HepG2 (cell line): ENCODE measurements around the gene CRY1. TPM values are rescaled to one million over a fixed set of nuclear protein-coding genes. Genes with fewer than 3 reads are reported as not detected.
A peak's percentile ranks its signal among the peaks of the same experiment; 100 is the strongest.

Source experiments
- ATAC-seq: fragments of 200-7000 bp; cut with Tn5 transposase; 3 replicates; pipeline ENCODE4 v1.9.1; 2020; ENCODE audit warnings: mild to moderate bottlenecking, moderate library complexity
- BruUV-seq: library from RNA; stranded (reverse); fragments of 400-500 nt; replicated peaks from 2 replicates; lab custom pipeline; 2021; lab: Mats Ljungman, UMichigan
- CTCF ChIA-PET: fragments of 300-600 bp; formaldehyde crosslinking; extraction: SDS; loops from one replicate; lab custom pipeline; 2021; ENCODE audit warnings: low total read pairs, inconsistent platforms, low intra/inter-chr PET ratio; lab: Yijun Ruan, JAX
- POLR2A ChIA-PET: fragments of 350-600 bp; sonication (Branson Sonifier 250); formaldehyde crosslinking; loops from one replicate; lab custom pipeline; 2020; ENCODE audit warnings: antibody characterized with exemption, inconsistent platforms; lab: Yijun Ruan, JAX
- DNase-seq: peaks from one replicate; pipeline ENCODE4 v3.0.0-alpha.2; 2015; ENCODE audit warnings: low spot score
- FAIRE-seq: peaks from 3 replicates; lab custom pipeline; 2011; peaks lifted over from hg19 to GRCh38; lab: Jason Lieb, UNC
- H2AFZ ChIP-seq: one replicate; pipeline ENCODE4 v1.6.1; 2011; ENCODE audit warnings: low read length, inconsistent platforms
- H3K27ac ChIP-seq: fragments of 300-600 bp; 3 replicates; pipeline ENCODE4 v1.8.0; 2011; ENCODE audit warnings: mixed run types, mild to moderate bottlenecking, mixed read lengths, low read length, inconsistent platforms; ENCODE audit not compliant: insufficient read depth; ENCODE audit errors: extremely low read length
- H3K27me3 ChIP-seq, 2 experiments: fragments of 200-600 bp in 1 of 2; 2 replicates in 1 of 2; 3 replicates in 1 of 2; pipeline versions ENCODE4 v1.6.0 to v1.8.0; 2011; ENCODE audit warnings: low read length in 2 of 2, mild to moderate bottlenecking in 2 of 2, moderate library complexity in 2 of 2, inconsistent platforms in 1 of 2; ENCODE audit not compliant: insufficient read depth in 2 of 2, control insufficient read depth in 1 of 2
- H3K36me3 ChIP-seq, 2 experiments: fragments of 200-600 bp in 1 of 2; replicated peaks in 1 of 2; 2 replicates in 1 of 2; 3 replicates in 1 of 2; pipeline versions ENCODE4 v1.5.1 to v1.8.0; 2011; ENCODE audit warnings: low read length in 2 of 2, inconsistent platforms in 1 of 2; ENCODE audit not compliant: insufficient read depth in 2 of 2, control insufficient read depth in 1 of 2
- H3K4me1 ChIP-seq: 2 replicates; pipeline ENCODE4 v1.5.1; 2012; ENCODE audit warnings: low read length, inconsistent platforms; ENCODE audit not compliant: insufficient read depth
- H3K4me2 ChIP-seq: 2 replicates; pipeline ENCODE4 v1.6.0; 2011; ENCODE audit warnings: low read depth, low read length, inconsistent platforms
- H3K4me3 ChIP-seq, 3 experiments: fragments of 200-600 bp in 1 of 3; sonication (generic), shearing (Covaris generic) in 1 of 3; replicated peaks in 1 of 3; 2 replicates each; pipeline ENCODE4 v1.5.1; 2011 to 2016; ENCODE audit warnings: low read length in 3 of 3, inconsistent platforms in 2 of 3, low read depth in 2 of 3, mild to moderate bottlenecking in 2 of 3, control low read depth in 1 of 3, mixed read lengths in 1 of 3; ENCODE audit not compliant: insufficient read depth in 1 of 3
- H3K79me2 ChIP-seq: one replicate; pipeline ENCODE4 v1.6.1; 2011; ENCODE audit warnings: low read length, inconsistent platforms; ENCODE audit not compliant: insufficient read depth
- H3K9ac ChIP-seq: 2 replicates; pipeline ENCODE4 v1.6.0; 2011; ENCODE audit warnings: mild to moderate bottlenecking, low read depth, low read length, inconsistent platforms; ENCODE audit not compliant: insufficient read depth
- H3K9me3 ChIP-seq: 2 replicates; pipeline ENCODE4 v1.5.1; 2012; ENCODE audit warnings: mild to moderate bottlenecking, low read length
- H4K20me1 ChIP-seq: 2 replicates; pipeline ENCODE4 v1.6.0; 2011; ENCODE audit warnings: inconsistent platforms, mild to moderate bottlenecking, low read length, moderate library complexity; ENCODE audit not compliant: insufficient read depth
- LCORL ChIP-seq, 2 experiments: fragments of 450-650 bp in 1 of 2; sonication (generic) in 1 of 2; formaldehyde crosslinking in 1 of 2; IDR thresholded peaks; 2 replicates each; pipeline versions ENCODE4 v1.5.0 to v1.6.1; 2017 to 2020; ENCODE audit warnings: antibody characterized with exemption in 1 of 2, missing genetic modification reagents in 1 of 2
- NONO ChIP-seq, 2 experiments: fragments of 450-650 bp in 1 of 2; sonication (generic) in 1 of 2; formaldehyde crosslinking in 1 of 2; IDR thresholded peaks in 1 of 2; conservative IDR thresholded peaks in 1 of 2; 2 replicates each; pipeline versions ENCODE4 v1.6.1 to v1.8.0; 2017 to 2022; ENCODE audit warnings: mild to moderate bottlenecking in 1 of 2, missing genetic modification reagents in 1 of 2, moderate library complexity in 1 of 2
- NR2F1 ChIP-seq, 2 experiments: fragments of 450-650 bp in 1 of 2; formaldehyde crosslinking in 1 of 2; IDR thresholded peaks; 2 replicates each; pipeline versions ENCODE4 v1.5.0 to v1.6.1; 2016 to 2020; ENCODE audit warnings: mild to moderate bottlenecking in 1 of 2, missing compliant biosample characterization in 1 of 2, missing genetic modification reagents in 1 of 2, moderate library complexity in 1 of 2
- PHF21A ChIP-seq: sonication (generic); formaldehyde crosslinking; IDR thresholded peaks from 2 replicates; pipeline ENCODE4 v1.5.0; 2020; ENCODE audit warnings: mild to moderate bottlenecking, missing genetic modification reagents
- PPARG ChIP-seq: conservative IDR thresholded peaks from 2 replicates; pipeline ENCODE4 v1.6.1; 2016; ENCODE audit warnings: missing biosample characterization, missing genetic modification reagents
- TBX3 ChIP-seq: fragments of 450-650 bp; IDR thresholded peaks from 2 replicates; pipeline ENCODE4 v1.6.1; 2017; ENCODE audit warnings: antibody characterized with exemption, mild to moderate bottlenecking, inconsistent platforms, borderline replicate concordance
- TEAD3 ChIP-seq: optimal IDR thresholded peaks from 2 replicates; pipeline ENCODE3; 2016; ENCODE audit warnings: borderline replicate concordance
- ZNF790 ChIP-seq: sonication (generic); formaldehyde crosslinking; IDR thresholded peaks from 2 replicates; pipeline ENCODE4 v1.8.0; 2022; ENCODE audit warnings: missing genetic modification reagents, mild to moderate bottlenecking, borderline replicate concordance
- WGBS: methylation state at CpG from one replicate; pipeline ENCODE4 v1.1.6; 2017; ENCODE audit warnings: low lambda C conversion rate; 5-methylcytosine and 5-hydroxymethylcytosine counted together
- in situ Hi-C: cut with HindIII; loops from 2 replicates; pipeline ENCODE4 v1.10.0; 2017; ENCODE audit warnings: low pct_unique_long_range_greater_than_20kb; ENCODE audit not compliant: extremely low pct_ligation_motif_present
- intact Hi-C: fragments of 100-400 bp; cut with micrococcal nuclease; formaldehyde crosslinking; loops from one replicate; pipeline ENCODE4 v1.10.0; 2022; ENCODE audit not compliant: unreplicated experiment
- polyA plus RNA-seq, 8 experiments: library from polyadenylated mRNA; depleted of rRNA in 3 of 8; stranded (reverse) in 7 of 8; unstranded in 1 of 8; fragments of >200 nt; fragmentation: Illumina TruSeq in 4 of 8; extraction: Trizol in 4 of 8; gene quantifications; 2 replicates each; pipeline versions ENCODE4 v1.2.1 to v1.2.3, GENCODE V29; 2011 to 2016; ENCODE audit warnings: low read depth in 4 of 8, missing spikeins in 1 of 8, mixed read lengths in 1 of 8; ENCODE audit not compliant: insufficient read depth in 1 of 8
- total RNA-seq, 5 experiments: library from RNA; depleted of rRNA; stranded (reverse); fragments of >200 nt; fragmentation: Illumina TruSeq; extraction: Trizol; gene quantifications; 2 replicates each; pipeline ENCODE4 v1.2.3, GENCODE V29; 2016; ENCODE audit warnings: low read depth in 1 of 5
- TF ChIP-seq, protein P1 (sequence below): IDR thresholded peaks from 2 replicates; pipeline ENCODE4 v1.4.0; 2020; ENCODE audit warnings: mild to moderate bottlenecking, missing genetic modification reagents
- TF ChIP-seq, protein P2 (sequence below): IDR thresholded peaks from 2 replicates; pipeline ENCODE4 v1.6.1; 2012; ENCODE audit warnings: low read depth, low read length, improper control_type of control experiment

Gene CRY1
- total and polyA plus RNA-seq, 2 of the 13 experiments (the other 11 are each of a cell fraction or from before 2014, with no cell fraction given): 11.4 to 13.9 TPM

DNA sequence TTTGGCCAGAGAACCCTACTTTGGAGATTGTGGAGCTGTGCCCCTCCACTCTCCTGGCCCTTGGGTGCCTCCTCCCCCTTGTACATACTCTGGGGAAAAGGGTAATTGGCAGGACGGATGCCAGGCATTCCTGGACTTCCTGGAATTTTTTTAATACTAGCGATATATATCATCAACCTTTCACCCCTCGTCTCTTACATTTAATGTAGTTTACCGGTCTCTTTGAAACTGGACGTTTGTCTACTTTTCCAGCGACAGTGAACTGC lies 767 bp upstream of the CRY1 start:
- in situ Hi-C loops (no loop called here), intact Hi-C loops (no loop called here)
- no peaks in the 10 kb centered on the region; a peak in 1 of 5 replicates for H3K27me3 ChIP-seq
- peaks cover 27% of the 10 kb centered on the region for H3K79me2 ChIP-seq
- H3K4me1 ChIP-seq: peaks cover 24% of the 10 kb centered on the region
- FAIRE-seq (no peak), ATAC-seq (peak; percentile 45), DNase-seq (peak; percentile 59)
- H3K27ac ChIP-seq: peak overlapping the region; percentile 99
- peak overlapping the region; percentile 97 for H3K9ac ChIP-seq
- peak; percentile 93 for TF ChIP-seq TEAD3
- 0 out of 2 replicates have a peak, but pooled peaks have one; percentile 31 for TF ChIP-seq ZNF790
- TF ChIP-seq TBX3: no peak
- no peak for TF ChIP-seq LCORL (IDR thresholded peaks at IDR 0.05)
- TF ChIP-seq LCORL (CRISPR knock-in tag; IDR thresholded peaks at IDR 0.05): 0 out of 2 replicates have a peak, but pooled peaks have one; percentile 7
- peak in 1 of 2 experiments; percentile 48; a peak in 1 of 4 replicates for TF ChIP-seq NR2F1 (CRISPR knock-in tag; IDR thresholded peaks at IDR 0.05)
- TF ChIP-seq, protein P1, sequence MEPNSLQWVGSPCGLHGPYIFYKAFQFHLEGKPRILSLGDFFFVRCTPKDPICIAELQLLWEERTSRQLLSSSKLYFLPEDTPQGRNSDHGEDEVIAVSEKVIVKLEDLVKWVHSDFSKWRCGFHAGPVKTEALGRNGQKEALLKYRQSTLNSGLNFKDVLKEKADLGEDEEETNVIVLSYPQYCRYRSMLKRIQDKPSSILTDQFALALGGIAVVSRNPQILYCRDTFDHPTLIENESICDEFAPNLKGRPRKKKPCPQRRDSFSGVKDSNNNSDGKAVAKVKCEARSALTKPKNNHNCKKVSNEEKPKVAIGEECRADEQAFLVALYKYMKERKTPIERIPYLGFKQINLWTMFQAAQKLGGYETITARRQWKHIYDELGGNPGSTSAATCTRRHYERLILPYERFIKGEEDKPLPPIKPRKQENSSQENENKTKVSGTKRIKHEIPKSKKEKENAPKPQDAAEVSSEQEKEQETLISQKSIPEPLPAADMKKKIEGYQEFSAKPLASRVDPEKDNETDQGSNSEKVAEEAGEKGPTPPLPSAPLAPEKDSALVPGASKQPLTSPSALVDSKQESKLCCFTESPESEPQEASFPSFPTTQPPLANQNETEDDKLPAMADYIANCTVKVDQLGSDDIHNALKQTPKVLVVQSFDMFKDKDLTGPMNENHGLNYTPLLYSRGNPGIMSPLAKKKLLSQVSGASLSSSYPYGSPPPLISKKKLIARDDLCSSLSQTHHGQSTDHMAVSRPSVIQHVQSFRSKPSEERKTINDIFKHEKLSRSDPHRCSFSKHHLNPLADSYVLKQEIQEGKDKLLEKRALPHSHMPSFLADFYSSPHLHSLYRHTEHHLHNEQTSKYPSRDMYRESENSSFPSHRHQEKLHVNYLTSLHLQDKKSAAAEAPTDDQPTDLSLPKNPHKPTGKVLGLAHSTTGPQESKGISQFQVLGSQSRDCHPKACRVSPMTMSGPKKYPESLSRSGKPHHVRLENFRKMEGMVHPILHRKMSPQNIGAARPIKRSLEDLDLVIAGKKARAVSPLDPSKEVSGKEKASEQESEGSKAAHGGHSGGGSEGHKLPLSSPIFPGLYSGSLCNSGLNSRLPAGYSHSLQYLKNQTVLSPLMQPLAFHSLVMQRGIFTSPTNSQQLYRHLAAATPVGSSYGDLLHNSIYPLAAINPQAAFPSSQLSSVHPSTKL (CRISPR knock-in tag): 0 out of 2 replicates have a peak, but pooled peaks have one; percentile 24
- no peak for TF ChIP-seq NONO (IDR thresholded peaks at IDR 0.05)
- no peak for TF ChIP-seq NONO (CRISPR knock-in tag; conservative IDR thresholded peaks at IDR 0.05)
- 0 out of 2 replicates have a peak, but pooled peaks have one; percentile 9 for TF ChIP-seq PHF21A (CRISPR knock-in tag)
- TF ChIP-seq, protein P2, sequence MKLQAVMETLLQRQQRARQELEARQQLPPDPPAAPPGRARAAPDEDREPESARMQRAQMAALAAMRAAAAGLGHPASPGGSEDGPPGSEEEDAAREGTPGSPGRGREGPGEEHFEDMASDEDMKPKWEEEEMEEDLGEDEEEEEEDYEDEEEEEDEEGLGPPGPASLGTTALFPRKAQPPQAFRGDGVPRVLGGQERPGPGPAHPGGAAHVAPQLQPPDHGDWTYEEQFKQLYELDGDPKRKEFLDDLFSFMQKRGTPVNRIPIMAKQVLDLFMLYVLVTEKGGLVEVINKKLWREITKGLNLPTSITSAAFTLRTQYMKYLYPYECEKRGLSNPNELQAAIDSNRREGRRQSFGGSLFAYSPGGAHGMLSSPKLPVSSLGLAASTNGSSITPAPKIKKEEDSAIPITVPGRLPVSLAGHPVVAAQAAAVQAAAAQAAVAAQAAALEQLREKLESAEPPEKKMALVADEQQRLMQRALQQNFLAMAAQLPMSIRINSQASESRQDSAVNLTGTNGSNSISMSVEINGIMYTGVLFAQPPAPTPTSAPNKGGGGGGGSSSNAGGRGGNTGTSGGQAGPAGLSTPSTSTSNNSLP: peak; percentile 36; the same call in 1 of the 2 replicates
- TF ChIP-seq PPARG: peak; percentile 67; the same call in 1 of the 2 replicates
- TF ChIP-seq, all 625 proteins: peak for 8
- Histone ChIP-seq H3K4me2 (peak overlapping the region; percentile 92), H2AFZ (peak overlapping the region; percentile 70), H3K36me3 (no peaks in the 10 kb centered on the region), H3K9me3 (0 out of 2 replicates have a peak, but pooled peaks cover 8% of the 10 kb centered on the region), H3K4me3 (peak overlapping the region; percentile 70 to 95 (median 78)), H4K20me1 (no peaks in the 10 kb centered on the region)
- ChIA-PET CTCF (no interaction called here), POLR2A (interaction anchor here (0.9 to 1.3 kb wide), 6 partner anchors 11 to 736 kb away, joined by 3 to 12 read pairs (median 8); partner anchors contain the start of genes MTERF2, POLR3B and TMEM263)
- WGBS: 0% methylated on average over 6 of the region's 6 CpGs
- BruUV-seq: TSS peak; percentile 79
